ENCODE measurements around the gene FAAP20.

Gene FAAP20

DNA sequence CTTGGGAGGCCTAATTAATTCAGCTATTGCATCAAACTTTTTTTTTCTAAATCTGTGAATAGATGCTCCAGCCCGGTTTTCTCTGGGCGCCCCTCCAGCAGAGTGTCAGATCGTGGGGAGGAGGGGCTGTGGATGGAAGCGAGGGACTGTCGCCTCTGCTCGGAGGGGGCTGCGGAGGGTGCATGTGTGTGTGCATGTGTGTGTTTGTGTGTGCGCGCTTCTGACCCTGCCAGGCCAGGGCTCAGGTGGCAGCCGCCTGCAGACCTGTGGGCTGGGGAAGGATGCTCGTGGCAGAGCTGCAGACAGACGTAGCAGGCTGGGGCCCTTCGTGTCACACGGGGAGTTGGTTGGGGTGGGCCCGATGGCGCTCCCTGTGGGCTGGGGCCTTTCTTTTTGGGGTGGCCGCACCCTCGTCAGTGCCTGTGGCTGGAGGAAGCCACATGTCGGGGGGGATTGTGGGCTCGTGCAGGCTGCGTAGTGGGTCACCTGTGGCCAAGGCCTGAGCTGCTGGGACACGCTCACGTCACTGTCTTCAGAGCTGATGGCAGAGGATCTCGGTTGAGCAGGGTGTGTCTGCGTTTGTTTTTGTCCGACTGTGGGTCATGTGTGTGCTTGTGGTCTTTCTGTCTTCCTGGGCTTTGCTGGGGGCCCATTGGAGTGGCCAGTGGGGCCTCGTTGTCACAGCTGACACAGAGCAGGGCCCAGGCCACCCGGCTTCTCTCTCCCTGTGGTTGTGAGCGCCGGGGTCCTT, 36.4 kb upstream of the FAAP20 start:
- DNase-seq (ENCODE audit: low read depth in 3 of 3): peak in 1 of 3 experiments; percentile 40

DNA sequence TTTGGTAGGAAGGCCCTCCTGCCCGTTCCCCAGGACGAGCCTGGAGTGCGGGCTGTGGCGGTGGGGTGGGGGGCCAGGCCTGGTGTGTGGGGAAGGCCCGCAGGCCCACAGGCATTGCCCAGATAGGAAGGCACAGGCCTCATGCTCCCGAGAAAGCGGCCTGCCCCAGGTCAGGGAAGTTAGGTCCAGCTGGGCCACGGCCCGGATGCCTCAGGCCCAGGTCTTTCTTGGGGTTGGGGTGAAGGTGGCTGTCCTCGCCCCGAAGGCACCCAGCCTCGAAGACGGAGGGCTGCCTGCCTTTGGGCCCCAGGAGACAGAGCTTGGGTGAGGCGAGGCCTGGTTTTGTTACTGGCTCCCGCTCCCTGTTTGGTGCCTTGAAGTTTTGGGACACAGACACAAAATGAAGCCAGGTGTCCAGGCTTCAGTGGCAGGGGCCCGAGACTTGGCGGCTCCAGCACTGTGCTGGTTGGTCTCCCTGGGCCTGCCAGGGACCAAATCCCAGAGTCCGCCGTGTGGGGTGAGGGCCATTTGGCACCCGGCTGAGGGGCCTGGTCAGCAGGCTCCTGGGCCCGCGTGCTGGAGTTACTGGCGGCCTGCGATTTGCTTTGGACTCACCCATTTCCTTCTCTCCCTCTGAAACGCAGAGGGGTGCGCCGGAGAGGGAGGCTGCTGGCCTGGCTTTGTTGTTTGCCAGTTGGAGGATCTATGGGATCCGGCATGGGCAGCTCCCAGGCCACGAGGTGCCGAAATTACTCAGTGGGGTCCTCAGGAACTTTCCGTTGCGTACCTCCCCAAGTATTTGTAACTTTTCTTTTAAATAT, 35.5 kb upstream of the FAAP20 start:
- DNase-seq (ENCODE audit: low read depth in 3 of 3): no peak

DNA sequence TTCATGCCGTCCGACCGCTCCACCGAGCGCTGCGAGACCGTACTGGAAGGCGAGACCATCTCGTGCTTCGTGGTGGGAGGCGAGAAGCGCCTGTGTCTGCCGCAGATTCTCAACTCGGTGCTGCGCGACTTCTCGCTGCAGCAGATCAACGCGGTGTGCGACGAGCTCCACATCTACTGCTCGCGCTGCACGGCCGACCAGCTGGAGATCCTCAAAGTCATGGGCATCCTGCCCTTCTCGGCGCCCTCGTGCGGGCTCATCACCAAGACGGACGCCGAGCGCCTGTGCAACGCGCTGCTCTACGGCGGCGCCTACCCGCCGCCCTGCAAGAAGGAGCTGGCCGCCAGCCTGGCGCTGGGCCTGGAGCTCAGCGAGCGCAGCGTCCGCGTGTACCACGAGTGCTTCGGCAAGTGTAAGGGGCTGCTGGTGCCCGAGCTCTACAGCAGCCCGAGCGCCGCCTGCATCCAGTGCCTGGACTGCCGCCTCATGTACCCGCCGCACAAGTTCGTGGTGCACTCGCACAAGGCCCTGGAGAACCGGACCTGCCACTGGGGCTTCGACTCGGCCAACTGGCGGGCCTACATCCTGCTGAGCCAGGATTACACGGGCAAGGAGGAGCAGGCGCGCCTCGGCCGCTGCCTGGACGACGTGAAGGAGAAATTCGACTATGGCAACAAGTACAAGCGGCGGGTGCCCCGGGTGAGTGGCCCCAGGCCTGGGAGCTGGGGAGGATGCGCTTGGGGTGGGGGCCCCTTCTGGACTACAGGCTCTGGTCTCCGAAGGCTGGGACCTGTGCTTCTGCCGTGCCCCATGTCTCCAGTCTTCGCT, 34.7 kb upstream of the FAAP20 start:
- DNase-seq (ENCODE audit: low read depth in 3 of 3): peak in 1 of 3 experiments; percentile 51

DNA sequence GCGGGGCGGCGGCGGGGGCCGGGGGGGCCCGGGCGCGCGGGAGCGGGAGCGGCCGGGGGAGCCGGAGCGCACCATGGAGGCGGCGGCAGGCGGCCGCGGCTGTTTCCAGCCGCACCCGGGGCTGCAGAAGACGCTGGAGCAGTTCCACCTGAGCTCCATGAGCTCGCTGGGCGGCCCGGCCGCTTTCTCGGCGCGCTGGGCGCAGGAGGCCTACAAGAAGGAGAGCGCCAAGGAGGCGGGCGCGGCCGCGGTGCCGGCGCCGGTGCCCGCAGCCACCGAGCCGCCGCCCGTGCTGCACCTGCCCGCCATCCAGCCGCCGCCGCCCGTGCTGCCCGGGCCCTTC, 34.1 kb upstream of the FAAP20 start:
- peak in 1 of 3 experiments; percentile 22 for DNase-seq (ENCODE audit: low read depth in 3 of 3)

DNA sequence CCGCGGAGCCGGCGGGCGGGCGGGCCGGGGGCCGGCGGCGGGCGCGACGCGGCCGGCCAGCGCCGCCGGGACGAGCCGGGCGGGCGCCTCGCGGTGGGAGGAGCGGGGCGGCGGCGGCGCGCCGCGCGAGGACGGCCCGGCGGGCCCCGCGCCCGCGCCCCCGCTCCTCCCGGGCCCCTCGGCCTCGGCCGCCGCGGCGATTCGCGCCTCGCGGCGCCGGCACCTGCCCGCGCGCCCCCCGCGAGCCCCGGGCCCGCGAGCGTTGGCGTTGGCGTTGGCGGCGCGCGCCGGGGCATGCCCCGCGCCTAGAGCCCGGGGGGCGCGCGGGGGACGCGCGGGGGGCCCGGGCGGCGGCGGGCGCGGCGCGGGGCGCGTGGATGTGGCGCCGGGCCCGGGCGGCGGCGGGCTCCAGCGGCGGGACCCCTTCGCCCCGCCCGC, 33.6 kb upstream of the FAAP20 start, which contains the start of gene SKI:
Gene SKI (plus strand): TSS at position 163 of the 438 bp plus-strand sequence. CDS start 448 bp downstream, outside the sequence.
- DNase-seq (ENCODE audit: low read depth in 3 of 3): no peak

DNA sequence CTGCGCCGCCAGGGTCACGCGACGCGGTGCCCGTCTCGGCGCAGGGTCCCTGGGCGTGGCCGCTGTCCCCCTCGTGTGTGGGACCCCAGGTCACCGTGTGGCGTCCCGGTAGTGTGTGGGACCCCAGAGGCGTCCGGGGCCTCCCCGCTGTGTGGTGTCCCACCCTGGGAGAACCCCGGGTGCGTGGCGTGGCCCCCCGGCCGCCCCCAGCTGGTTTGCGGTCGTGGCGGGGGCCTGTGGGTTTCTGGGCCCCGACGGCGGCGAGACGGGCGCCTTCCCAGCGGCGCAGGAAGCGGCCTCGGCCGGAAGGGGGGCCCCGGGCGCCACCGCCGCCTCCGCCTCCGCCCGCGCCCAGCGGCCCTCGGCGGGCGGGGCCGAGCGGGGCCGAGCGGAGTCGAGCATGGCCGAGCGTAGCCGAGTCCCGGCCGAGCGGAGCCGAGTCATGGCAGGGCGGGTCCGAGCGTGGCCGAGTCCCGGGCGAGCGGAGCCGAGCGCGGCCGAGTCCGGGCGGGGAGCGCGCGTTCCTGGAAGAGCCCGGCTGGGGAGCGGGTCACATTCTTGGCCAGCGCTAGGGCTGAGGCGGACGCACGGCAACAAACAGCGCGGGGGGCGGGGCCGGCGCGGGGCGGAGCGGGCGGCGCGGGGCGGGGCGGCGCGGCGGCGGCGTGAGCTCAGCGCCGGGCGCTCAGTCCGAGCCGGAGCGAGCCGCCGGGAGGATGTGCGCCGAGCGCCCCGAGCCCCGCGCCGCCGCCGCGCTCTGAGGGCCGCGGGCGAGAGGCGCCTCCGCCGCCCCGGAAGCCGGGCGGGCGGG, 33.0 kb upstream of the FAAP20 start:
- peak; percentile 85 to 94 (median 90) for DNase-seq (ENCODE audit: low read depth in 3 of 3)

DNA sequence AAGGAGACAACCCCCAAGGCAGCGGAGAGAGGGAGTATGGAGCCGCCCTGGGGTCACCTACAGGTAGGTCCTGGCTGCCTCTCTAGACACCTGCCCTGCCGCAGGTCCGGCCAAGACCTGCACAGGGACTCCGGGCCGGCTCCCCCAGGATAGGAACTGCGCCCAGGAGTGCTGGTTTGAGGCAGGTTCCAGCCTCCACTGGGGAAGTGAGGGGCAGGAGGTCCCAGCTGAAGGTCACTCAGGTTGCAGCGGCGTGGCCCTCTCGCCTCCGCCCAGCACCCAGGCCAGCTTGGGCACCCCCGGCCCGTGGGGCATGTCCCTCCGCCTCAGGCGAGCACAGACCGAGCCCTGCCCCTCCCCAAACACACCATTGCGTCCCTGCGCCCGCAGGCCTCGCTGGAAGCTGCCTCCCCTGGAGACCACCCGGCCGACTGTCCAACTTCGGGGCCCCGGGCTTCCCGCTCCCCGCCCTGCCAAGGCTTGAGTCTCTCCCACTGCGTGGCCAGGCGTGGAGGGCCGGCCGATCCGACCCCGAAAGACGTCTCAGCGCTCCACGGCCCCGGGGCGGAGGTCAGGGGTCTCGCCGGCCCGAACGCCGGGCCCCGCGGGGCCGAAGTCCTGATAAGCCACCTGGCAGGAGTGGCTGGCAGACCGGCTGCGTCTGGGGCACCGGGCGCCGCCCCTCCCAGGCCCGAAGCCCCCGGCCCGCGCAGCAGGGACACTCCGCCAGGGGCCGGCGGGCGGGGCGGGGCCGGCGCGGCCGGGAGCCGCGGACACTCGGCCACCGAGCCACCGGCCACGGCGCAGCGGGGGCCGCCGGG, 32.2 kb upstream of the FAAP20 start:
- DNase-seq (ENCODE audit: low read depth in 3 of 3): no peak

DNA sequence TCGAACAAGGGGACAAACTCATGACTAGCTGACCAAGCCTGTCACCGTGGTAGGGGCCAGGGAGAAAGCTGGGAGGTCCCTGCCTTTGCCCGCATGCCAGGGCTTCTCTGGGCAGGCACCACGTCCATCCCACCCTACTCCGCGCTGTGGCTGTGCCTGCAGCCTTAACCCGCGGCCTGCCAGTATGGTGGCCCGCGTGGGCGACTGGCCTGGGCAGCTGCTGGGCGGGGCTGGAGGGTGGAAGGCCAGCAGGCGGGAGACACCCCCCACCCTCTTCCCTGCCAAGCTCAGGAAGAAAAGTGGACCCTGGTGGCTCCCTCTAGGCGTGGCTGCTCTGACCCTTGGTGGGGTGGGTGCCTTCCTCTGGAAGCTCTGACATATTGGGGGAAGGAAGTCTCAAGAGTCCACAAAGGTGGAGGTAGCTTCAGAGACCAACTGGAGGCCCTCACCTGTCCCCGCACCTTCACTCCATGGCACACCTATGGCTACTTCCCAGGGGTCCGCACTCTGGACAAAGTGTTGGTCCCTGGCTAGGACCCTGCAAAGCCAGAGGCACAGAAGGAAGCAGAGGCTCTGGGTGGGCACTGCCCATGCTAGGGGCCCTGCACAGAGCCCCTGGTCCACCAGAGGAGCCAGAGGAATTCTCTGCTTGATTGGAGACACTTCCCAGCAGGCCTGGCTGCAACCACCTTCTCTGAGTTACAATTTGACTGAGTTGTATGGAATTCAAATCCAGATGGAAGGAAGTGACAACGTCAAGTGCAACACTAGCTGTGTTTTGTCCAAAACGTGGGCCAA, 30.3 kb upstream of the FAAP20 start:
- no peak for DNase-seq (ENCODE audit: low read depth in 3 of 3)

DNA sequence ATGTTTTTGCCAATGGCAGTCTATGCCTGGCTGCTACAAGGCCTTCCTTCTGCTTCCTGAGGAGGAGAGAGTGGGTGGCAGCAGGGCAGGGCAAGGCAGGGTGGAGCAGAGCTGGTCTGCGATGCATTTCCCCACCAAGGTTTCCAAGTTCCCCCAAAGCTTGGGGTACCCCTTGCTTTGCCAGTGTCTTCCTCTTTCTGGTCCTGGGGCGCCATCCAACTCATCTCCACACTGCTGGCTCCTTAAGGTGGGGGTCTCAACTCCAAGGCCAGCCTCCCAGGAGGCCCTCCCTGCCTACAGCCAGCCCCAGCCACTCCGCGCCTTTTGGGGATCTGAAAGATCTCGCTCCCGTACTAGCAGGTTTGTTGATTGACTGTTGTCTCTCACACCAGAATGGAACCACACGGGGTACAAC, 29.6 kb upstream of the FAAP20 start:
- DNase-seq (ENCODE audit: low read depth in 3 of 3): no peak

DNA sequence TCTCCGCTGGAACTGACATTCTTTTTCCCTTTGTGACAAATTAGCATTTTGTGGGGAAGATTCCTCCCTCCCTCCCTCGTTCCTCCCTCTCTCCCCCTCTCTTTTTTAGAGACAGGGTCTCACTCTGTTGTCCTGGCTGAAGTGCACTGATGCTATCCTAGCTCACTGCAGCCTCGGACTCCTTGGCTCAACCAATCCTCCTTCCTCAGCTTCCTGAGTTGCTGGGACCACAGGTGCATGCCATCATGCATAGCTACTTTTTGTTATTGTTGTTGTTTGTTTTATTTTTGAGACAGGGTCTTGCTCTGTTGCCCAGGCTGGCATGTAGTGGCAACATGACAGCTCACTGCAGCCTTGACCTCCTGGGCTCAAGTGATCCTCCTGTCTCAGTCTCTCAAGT, 26.7 kb upstream of the FAAP20 start:
- no peak for DNase-seq (ENCODE audit: low read depth in 3 of 3)

DNA sequence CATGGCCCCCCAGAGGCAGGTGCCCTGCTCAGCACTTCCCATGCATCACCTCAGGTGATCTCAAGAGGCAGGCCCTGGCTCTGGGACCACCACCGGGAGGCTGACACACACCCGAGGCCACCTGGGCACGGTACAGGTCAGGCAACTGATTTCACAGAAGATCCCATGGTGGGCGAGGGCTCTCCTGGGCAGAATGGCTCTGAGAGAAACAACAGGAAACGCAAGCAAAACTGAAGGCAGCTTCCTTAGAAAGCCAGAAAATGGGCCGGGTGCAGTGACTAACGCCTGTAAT, 22.1 kb upstream of the FAAP20 start:
- no peak for DNase-seq (ENCODE audit: low read depth in 3 of 3)

DNA sequence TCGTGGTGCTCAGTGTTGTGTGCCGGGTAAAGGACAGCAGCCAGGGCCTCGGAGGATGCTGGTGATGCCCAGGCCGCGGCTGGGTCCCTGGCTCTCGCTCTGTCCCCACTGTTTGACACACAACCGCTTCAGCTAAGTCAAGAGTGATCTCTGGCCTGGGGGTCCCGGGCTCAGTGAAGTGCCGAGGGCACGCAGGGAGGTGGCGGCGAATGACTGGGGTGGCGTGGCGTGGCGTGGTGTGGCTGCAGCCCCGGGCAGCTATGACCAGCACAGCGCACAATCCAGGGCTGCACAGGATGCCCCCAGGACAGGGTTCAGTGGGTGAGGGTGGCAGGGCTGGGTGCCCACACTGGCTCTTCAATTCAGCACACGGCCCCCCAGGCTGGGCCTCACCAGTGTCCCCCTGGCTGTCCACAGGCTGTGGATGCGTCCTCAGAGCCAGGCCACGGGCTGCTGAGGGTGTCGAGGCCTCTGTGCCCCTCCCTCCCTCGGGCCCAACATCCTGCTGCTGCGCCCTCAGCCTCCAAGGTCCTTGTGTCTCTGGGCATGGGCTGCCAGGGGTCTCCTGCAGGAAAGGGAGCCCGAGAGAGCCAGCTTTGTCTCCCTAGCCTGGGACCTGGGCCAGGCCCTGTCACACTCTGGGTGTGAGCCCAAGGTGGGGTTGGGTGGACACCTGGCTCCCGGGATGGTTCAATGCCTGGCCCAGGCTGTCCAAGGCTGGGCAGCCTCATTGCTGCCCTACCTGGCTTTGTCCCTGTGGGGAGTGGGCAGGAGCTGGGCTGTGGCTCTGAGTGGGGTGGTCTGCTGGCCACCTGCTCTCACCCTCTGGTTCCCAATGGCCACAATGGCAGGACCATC, 21.6 kb upstream of the FAAP20 start:
- DNase-seq (ENCODE audit: low read depth in 3 of 3): no peak

DNA sequence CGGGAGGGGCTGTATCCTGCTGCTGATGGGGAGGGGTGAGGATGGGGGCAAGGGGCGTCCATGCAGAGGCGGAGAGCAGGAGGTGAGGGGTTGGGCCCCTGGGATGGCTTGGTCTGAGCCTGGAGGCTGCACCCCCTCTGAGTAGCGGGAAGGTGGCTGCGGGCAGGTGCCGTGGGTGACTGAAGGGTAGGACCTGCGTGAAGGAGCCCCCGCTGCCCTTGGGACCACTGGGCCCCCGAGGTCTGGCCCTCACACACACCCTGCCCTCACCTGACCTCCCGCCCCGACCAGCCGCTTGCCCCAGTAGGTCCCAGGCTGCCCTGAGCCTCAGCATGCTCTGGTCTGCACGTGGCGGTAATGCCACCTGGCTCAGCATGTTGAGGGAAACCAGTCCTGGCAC, 20.8 kb upstream of the FAAP20 start:
- DNase-seq (ENCODE audit: low read depth in 3 of 3): no peak

DNA sequence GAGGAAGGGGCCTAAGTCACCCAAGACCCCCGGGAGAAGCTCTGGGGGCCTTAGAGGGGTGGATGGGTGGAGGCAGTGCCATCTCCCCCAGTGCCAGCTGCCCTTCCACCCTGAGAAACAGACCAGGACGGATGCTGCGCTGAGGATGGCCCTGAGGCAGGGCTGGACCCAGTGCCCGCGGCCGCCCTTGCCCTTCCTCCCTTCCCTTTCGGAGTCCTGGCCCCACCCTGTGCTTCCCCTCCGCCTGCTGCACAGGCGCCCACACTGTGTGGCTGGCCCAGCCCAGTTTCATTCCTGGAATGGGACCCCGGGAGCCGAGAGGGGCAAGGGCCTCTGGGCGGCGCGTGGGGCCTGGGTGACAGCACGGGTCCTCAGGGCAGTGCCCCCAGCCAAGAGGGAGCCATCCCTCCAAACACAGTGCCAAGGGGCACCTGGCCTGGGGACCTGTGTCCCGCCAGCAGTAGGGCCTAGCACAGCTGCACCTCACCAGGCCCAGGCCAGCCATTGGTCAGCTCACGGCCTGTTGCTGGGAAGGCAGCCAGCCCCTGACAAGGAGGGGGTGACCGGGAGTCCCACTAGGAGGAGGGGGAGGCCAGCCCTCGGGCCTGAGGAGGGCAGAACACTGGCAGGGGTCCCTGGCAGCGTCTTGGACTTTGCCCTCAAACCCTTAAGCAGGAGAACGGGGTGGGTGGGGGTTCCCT, 20.1 kb upstream of the FAAP20 start:
- DNase-seq (ENCODE audit: low read depth in 3 of 3): no peak

DNA sequence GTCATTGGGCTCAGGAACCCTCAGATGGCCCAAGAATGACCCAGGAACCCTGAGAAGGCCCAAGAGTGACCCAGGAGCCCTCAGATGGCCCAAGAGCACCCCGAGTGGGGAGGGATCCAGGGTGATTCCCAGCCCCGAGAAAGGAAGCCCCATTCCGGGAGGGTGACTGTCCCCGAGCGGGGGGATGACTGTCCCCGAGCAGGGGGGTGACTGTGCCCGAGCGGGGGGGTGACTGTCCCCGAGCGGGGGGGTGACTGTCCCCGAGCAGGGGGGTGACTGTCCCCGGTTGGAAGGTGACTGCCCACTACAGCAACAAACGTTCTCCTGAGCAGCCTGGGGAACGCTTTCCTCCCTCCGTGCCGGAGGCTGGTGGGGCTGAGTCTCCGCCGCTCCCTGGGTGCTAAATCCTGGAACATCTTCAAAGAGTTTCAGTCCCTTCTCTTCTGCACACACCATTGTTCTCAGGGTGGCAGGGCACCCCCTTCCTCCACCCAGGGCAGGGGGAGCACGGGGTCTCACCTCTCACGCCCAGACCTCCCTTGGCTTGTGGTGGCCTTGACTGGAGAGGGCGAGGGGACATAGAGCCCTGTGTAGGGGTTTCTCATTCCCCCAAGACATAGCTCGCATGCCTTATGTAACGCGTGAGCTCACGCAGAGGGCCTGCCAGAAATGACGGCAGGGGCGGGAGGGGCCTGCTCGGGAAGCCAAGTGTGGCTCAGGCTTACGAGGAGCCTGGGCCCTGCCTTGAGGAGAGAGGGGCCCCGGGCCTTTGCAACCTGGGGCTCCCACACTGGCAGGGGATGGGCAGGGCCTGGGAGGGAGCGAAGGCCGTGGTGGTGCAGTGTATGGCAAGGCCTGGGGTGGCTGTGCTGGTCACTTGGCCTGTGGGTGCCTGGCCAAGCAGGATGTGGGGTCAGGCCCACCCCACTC, 19.3 kb upstream of the FAAP20 start:
- DNase-seq (ENCODE audit: low read depth in 3 of 3): no peak

DNA sequence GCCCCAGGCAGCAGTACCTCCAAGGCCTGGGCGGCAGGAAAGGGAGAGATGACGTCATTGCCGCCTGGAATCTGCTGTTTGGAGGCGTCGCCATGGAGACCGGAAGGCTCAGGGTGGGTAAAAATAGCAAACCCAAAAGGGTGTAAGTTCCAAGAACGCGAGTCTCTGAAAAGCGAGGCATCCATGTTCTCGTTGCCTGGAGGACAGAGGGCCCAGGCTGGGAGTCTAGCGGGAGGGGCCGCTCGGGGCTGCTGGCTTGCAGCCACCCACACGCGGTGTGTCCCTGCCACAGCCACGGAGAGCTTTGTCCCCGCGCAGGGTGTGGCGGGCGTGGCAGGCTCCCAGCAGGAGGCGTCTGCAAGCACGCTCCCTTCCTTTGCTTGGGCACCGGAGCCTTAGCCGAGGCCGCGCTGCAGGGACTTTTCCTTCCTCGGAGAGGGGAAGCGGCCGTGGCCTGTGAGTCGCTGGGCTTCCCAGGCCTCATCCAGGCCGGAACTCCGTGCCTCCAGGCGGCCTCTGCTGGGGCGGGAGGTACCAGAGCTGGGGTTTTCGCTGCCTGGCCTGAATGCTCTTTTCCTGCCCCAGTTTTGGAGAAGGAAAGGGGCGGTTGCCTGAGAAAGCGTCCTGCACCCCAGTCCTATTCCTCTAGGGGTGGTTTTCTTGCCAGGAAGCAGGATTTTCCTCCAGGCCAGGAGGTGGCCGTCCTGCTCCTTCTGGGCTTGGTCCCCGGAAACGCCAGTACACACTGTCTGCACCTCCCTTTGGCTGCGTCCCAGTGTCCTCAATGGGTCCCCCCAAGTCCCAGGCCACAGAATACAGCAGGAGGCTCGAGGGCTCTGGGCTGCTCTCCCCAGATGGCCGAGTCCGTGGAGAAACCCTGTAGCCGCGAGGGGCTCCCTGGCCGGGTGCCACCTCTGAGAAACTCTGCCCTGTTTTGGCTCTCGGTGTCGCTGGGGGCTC, 18.2 kb upstream of the FAAP20 start:
- peak in 1 of 3 experiments; percentile 51 for DNase-seq (ENCODE audit: low read depth in 3 of 3)

Data from stimulated activated CD4-positive, alpha-beta T cell treated with anti-CD3 and anti-CD28 coated beads, TNF-alpha, amount 100 ng/mL, for 24 hours (primary cell).